ENCODE results near the gene RTN4R.
"Not testable (repeated sequence)": the region's sequence is repeated elsewhere in the genome, so short reads cannot be mapped to it uniquely, and the experiment has no call there.

RTN4R gene

GRCh38 chr22:20313306-20314077 lies 45.4 kb upstream of the RTN4R start:
- not testable (repeated sequence) for H3K4me3 ChIP-seq (ENCODE audit: low read depth, low read length); DNase-seq (ENCODE audit: low read depth)

- no peak for DNase-seq (ENCODE audit: low read depth)
- H3K4me3 ChIP-seq (ENCODE audit: low read depth, low read length) = no peak overlapping the region
- TF ChIP-seq MAX (IDR thresholded peaks at IDR 0.05; ENCODE audit: low read depth, low read length) = no peak
- TF ChIP-seq POLR2A (IDR thresholded peaks at IDR 0.05; ENCODE audit: extremely low read depth, insufficient read length) = no peak
- no peak for TF ChIP-seq MYC (IDR thresholded peaks at IDR 0.05; ENCODE audit: low read depth, low read length)
- no peak for TF ChIP-seq CTCF (IDR thresholded peaks at IDR 0.05; ENCODE audit: low read depth, low read length)
Measured at GRCh38 chr22:20312396-20313191, 44.5 kb upstream of the RTN4R start.

DNA sequence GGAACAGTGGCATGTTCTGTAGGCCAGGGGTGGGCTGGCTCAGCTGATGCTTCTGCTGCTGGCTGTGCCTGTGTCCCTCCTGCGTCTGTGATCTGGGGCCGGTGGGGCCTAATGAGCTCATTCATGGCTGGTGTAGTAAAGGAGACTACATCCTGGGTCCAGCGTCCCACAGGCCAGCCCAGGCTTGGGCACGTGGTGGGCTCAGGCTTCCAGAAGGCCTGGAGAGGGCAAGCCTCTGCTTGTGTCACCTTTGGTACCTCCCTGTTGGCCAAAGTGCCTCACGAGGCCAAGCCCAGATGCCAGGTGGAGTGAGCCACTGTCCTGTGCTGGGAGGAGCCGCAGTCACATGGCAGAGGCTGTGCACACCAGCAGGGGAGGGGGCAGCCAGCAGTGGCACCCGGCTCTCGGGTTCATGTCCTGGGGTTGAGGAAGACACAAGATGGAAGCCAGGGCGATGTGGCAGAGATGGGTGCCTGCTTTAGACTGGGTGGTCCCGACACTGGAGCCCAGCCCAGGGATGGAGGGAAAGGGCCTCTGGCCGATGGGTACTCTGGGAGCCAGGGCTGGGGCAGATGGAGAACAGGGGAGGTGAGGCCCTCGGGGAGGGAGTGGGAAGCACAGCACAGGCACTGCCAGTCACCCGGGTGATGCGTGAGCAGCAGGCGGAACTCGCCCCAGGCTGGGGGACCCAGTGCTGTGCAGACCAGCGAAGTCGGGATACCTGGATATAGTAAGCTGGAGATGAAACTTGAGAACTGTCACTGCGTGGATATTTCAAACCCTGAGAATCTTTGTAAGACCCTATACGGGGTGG lies 43.3 kb upstream of the RTN4R start:
- DNase-seq (ENCODE audit: low read depth); H3K4me3 ChIP-seq (ENCODE audit: low read depth, low read length): not testable (repeated sequence)

GRCh38 chr22:20310773-20311172 lies 42.7 kb upstream of the RTN4R start:
- H3K4me3 ChIP-seq (ENCODE audit: low read depth, low read length); DNase-seq (ENCODE audit: low read depth): not testable (repeated sequence)

GRCh38 chr22:20310180-20310579 lies 42.1 kb upstream of the RTN4R start:
- not testable (repeated sequence) for H3K4me3 ChIP-seq (ENCODE audit: low read depth, low read length); DNase-seq (ENCODE audit: low read depth)

- not testable (repeated sequence) for DNase-seq (ENCODE audit: low read depth); H3K4me3 ChIP-seq (ENCODE audit: low read depth, low read length)
Measured at GRCh38 chr22:20308806-20309650, 40.9 kb upstream of the RTN4R start.

- H3K4me3 ChIP-seq (ENCODE audit: low read depth, low read length); DNase-seq (ENCODE audit: low read depth): not testable (repeated sequence)
Measured at GRCh38 chr22:20307448-20308447, 39.6 kb upstream of the RTN4R start.

GRCh38 chr22:20306646-20307447 lies 38.7 kb upstream of the RTN4R start:
- DNase-seq (ENCODE audit: low read depth) = not testable (repeated sequence)

More at GRCh38 chr22:20306646-20307447, 38.7 kb upstream of the RTN4R start:
- not testable (repeated sequence) for H3K4me3 ChIP-seq (ENCODE audit: low read depth, low read length)

All from NB4 (cell line).